Measurements from ENCODE around the gene ZNF583. TPM values are rescaled to one million over a fixed set of nuclear protein-coding genes. Genes with fewer than 3 reads are reported as not detected.

Gene ZNF583
- polyA plus RNA-seq, 3 donors from 2014 or later, result 7.3 to 14.1 (median 7.8) TPM

DNA sequence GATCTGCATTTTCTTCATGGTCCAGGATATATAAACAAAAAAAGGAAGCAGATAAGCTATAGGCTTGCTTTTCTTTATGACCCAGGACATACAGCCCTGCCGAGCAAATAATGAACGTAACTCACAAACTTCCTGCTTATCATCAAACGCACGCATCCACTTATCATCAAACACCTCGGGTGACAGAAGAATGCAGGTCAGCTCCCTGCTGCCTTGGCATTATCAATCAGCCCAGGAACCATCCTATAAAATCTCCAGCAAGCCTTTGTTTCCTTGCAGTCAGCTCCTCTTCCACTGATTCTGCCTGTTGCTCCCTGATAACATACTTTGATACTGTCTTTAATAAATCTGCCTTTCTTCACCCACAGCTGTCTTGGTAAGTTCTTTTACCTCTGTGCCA is 5.3 kb upstream of the ZNF583 start:
- no peak overlapping the region for H3K27ac Mint-ChIP-seq
- H3K4me1 Mint-ChIP-seq, result peaks cover 19 to 32% of the 10 kb centered on the region in 2 donors
- no peak for DNase-seq
- peaks cover 14 to 60% (median 24%) of the 10 kb centered on the region in 6 donors for H3K9me3 Mint-ChIP-seq
- no peak overlapping the region for H3K4me3 Mint-ChIP-seq
- H3K36me3 Mint-ChIP-seq, result peaks cover 33 to 40% (median 34%) of the 10 kb centered on the region in 3 donors
- peaks cover 2 to 8% (median 2%) of the 10 kb centered on the region in 3 donors for H3K27me3 Mint-ChIP-seq (ENCODE audit: low read depth in 3 of 3)

DNA sequence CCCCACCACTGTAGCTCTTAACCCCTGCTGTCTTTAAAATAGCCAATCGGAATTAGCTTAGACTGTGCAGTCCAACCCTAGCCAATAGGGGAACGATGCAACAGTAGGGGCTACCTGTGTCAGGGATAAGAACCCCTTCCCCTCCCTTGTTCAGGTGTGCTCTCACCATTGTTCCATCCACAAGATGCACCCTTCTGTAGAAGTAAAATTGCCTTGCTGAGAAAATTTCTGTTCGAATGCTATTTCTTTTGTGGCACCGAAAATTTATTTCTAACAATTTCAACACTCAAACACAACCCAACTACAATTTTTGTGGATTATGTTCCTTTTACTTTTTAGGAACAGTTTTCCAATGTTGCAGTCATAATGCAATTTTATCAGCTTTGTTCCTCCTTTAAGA is 3.6 kb upstream of the ZNF583 start:
- H3K9me3 Mint-ChIP-seq, result peaks cover 14 to 46% (median 22%) of the 10 kb centered on the region in 6 donors
- peaks cover 24 to 35% of the 10 kb centered on the region in 2 donors for H3K4me1 Mint-ChIP-seq
- H3K27ac Mint-ChIP-seq, result no peak overlapping the region
- H3K4me3 Mint-ChIP-seq, result no peak overlapping the region
- DNase-seq, result no peak
- peaks cover 43 to 48% (median 44%) of the 10 kb centered on the region in 3 donors for H3K36me3 Mint-ChIP-seq
- H3K27me3 Mint-ChIP-seq (ENCODE audit: low read depth in 3 of 3), result peaks cover 4 to 17% (median 6%) of the 10 kb centered on the region in 3 donors

DNA sequence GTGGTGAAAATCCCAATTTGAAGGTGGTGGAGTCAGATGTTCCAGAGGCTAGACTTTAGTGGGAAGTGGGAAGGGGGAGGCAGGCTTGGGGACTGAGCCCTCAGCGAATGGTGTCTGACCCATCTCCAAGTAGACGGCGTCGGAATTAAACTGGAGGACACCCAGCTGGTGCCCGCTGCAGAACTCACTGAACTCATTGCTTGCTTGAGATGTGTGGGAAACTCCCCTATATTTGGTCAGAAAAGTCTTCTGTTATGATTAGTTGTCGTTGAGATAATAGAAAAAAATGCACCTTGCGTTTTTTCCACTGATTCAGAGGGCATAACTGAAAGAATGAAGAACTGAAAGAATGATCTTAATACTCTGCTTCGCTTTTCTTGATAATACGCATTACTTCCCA is 871 bp upstream of the ZNF583 start:
- peak overlapping the region; percentile 85 to 99 (median 93) for H3K4me3 Mint-ChIP-seq
- DNase-seq, result no peak
- H3K27ac Mint-ChIP-seq, result peak overlapping the region; percentile 89 to 98 (median 94)
- peaks cover 58 to 60% (median 59%) of the 10 kb centered on the region in 3 donors for H3K36me3 Mint-ChIP-seq
- H3K27me3 Mint-ChIP-seq (ENCODE audit: low read depth in 3 of 3), result peaks cover 4 to 18% (median 6%) of the 10 kb centered on the region in 3 donors
- H3K4me1 Mint-ChIP-seq, result peaks cover 25 to 43% of the 10 kb centered on the region in 2 donors
- peaks cover 10 to 46% (median 30%) of the 10 kb centered on the region in 6 donors for H3K9me3 Mint-ChIP-seq

DNA sequence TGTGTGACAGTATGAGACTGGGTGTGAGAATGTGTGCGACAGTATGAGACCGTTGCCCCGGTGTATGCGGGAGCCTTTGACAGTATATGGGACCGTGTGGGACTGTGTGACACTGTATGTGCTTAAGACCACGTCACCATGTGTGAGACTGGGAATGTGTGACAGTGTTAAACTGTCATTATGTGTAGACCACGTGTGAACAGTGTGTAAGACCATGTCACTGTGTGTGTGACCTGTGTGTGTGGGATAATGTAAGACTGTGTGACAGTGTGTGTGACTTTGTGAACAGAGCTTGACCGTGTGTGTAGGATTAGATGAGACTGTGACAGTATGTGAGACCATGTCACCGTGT is 549 bp downstream of the ZNF583 start:
- peaks cover 4 to 17% (median 6%) of the 10 kb centered on the region in 3 donors for H3K27me3 Mint-ChIP-seq (ENCODE audit: low read depth in 3 of 3)
- H3K4me1 Mint-ChIP-seq, result peaks cover 25 to 43% of the 10 kb centered on the region in 2 donors
- peaks cover 10 to 44% (median 28%) of the 10 kb centered on the region in 6 donors for H3K9me3 Mint-ChIP-seq
- peak overlapping the region; percentile 85 to 99 (median 93) for H3K4me3 Mint-ChIP-seq
- peak in 2 of 3 donors; percentile 58 to 62 for DNase-seq
- H3K36me3 Mint-ChIP-seq, result peaks cover 56 to 59% (median 58%) of the 10 kb centered on the region in 3 donors
- peak overlapping the region; percentile 89 to 98 (median 94) for H3K27ac Mint-ChIP-seq

GRCh38 chr19:56405062-56405461 is 930 bp downstream of the ZNF583 start:
- peaks cover 60 to 62% (median 61%) of the 10 kb centered on the region in 3 donors for H3K36me3 Mint-ChIP-seq
- peaks cover 12 to 46% (median 29%) of the 10 kb centered on the region in 6 donors for H3K9me3 Mint-ChIP-seq
- peak; percentile 27 to 41 (median 38) for DNase-seq
- H3K27ac Mint-ChIP-seq, result peak overlapping the region; percentile 89 to 98 (median 94)
- peaks cover 4 to 17% (median 6%) of the 10 kb centered on the region in 3 donors for H3K27me3 Mint-ChIP-seq (ENCODE audit: low read depth in 3 of 3)
- H3K4me3 Mint-ChIP-seq, result peak overlapping the region; percentile 85 to 99 (median 93)
- H3K4me1 Mint-ChIP-seq, result peaks cover 25 to 43% of the 10 kb centered on the region in 2 donors

DNA sequence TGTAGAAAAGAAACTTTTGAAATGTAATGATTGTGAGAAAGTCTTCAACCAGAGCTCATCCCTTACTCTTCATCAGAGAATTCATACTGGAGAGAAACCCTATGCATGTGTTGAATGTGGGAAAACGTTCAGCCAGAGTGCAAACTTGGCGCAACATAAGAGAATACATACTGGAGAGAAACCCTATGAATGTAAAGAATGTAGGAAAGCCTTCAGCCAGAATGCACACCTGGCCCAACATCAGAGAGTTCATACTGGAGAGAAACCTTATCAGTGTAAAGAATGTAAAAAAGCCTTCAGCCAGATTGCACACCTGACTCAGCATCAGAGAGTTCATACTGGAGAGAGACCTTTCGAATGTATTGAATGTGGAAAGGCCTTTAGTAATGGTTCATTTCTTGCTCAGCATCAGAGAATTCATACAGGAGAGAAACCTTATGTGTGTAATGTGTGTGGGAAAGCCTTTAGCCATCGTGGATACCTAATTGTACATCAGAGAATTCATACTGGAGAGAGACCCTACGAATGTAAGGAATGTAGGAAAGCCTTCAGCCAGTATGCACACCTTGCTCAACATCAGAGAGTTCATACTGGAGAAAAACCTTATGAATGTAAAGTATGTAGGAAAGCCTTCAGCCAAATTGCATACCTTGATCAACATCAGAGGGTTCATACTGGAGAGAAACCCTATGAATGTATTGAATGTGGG is 19.3 kb downstream of the ZNF583 start:
- peaks cover 0 to 3% (median 0%) of the 10 kb centered on the region in 3 donors for H3K27me3 Mint-ChIP-seq (ENCODE audit: low read depth in 3 of 3)
- H3K9me3 Mint-ChIP-seq, result peaks cover 66 to 99% (median 97%) of the 10 kb centered on the region in 6 donors
- no peak overlapping the region for H3K4me3 Mint-ChIP-seq
- no peak for DNase-seq
- peaks cover 66 to 74% (median 67%) of the 10 kb centered on the region in 3 donors for H3K36me3 Mint-ChIP-seq
- H3K4me1 Mint-ChIP-seq, result no peaks in the 10 kb centered on the region
- no peak overlapping the region for H3K27ac Mint-ChIP-seq

DNA sequence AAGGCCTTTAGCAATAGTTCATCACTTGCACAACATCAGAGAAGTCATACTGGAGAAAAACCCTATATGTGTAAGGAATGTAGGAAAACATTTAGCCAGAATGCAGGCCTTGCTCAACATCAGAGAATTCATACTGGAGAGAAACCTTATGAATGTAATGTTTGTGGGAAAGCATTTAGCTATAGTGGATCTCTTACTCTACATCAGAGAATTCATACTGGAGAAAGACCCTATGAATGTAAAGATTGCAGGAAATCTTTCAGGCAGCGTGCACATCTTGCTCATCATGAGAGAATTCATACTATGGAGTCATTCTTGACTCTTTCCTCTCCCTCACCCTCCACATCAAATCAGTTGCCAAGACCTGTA is 19.8 kb downstream of the ZNF583 start:
- peaks cover 61 to 71% (median 62%) of the 10 kb centered on the region in 3 donors for H3K36me3 Mint-ChIP-seq
- H3K27ac Mint-ChIP-seq, result no peak overlapping the region
- no peak for DNase-seq
- H3K4me3 Mint-ChIP-seq, result no peak overlapping the region
- H3K9me3 Mint-ChIP-seq, result peaks cover 61 to 98% (median 94%) of the 10 kb centered on the region in 6 donors
- H3K4me1 Mint-ChIP-seq, result no peaks in the 10 kb centered on the region
- no peaks in the 10 kb centered on the region for H3K27me3 Mint-ChIP-seq (ENCODE audit: low read depth in 3 of 3)

GRCh38 chr19:56441206-56441792 is 37.2 kb downstream of the ZNF583 start:
- no peaks in the 10 kb centered on the region for H3K27me3 Mint-ChIP-seq (ENCODE audit: low read depth in 3 of 3)
- peaks cover 39 to 82% (median 74%) of the 10 kb centered on the region in 6 donors for H3K9me3 Mint-ChIP-seq
- no peak overlapping the region for H3K27ac Mint-ChIP-seq
- no peak for DNase-seq
- peaks cover 8 to 25% (median 20%) of the 10 kb centered on the region in 3 donors for H3K36me3 Mint-ChIP-seq
- H3K4me3 Mint-ChIP-seq, result no peak overlapping the region
- H3K4me1 Mint-ChIP-seq, result no peaks in the 10 kb centered on the region

GRCh38 chr19:56474308-56474707 is 70.2 kb downstream of the ZNF583 start:
- Mint-ChIP-seq H3K9me3 (peaks cover 36 to 73% (median 63%) of the 10 kb centered on the region in 6 donors), H3K27me3 (ENCODE audit: low read depth in 3 of 3) (peaks cover 13 to 27% (median 19%) of the 10 kb centered on the region in 3 donors), H3K4me1 (peaks cover 18 to 23% of the 10 kb centered on the region in 2 donors), H3K36me3 (peaks cover 4 to 30% (median 17%) of the 10 kb centered on the region in 3 donors), H3K27ac (no peak overlapping the region), H3K4me3 (no peak overlapping the region)
- DNase-seq, result no peak

GRCh38 chr19:56476093-56476492 is 72.0 kb downstream of the ZNF583 start:
- Mint-ChIP-seq H3K27ac (peak overlapping the region in 2 of 6 donors; percentile 96 to 97), H3K9me3 (peaks cover 37 to 82% (median 64%) of the 10 kb centered on the region in 6 donors), H3K4me3 (peak overlapping the region in 2 of 5 donors; percentile 12 to 87), H3K27me3 (ENCODE audit: low read depth in 3 of 3) (peaks cover 16 to 26% (median 19%) of the 10 kb centered on the region in 3 donors), H3K36me3 (peaks cover 4 to 30% (median 22%) of the 10 kb centered on the region in 3 donors), H3K4me1 (peaks cover 18 to 23% of the 10 kb centered on the region in 2 donors)
- no peak for DNase-seq

Other genes starting within 250 kb of the ZNF583 start
- gene GALP, start 228.3 kb upstream of the ZNF583 start, polyA plus RNA-seq, result not detected
- not detected for gene ZSCAN5B, start 206.5 kb upstream of the ZNF583 start, polyA plus RNA-seq
- gene ZSCAN5C, start 202.1 kb upstream of the ZNF583 start, polyA plus RNA-seq, result not detected
- gene EDDM13, start 131.6 kb upstream of the ZNF583 start, polyA plus RNA-seq, result 1 to 10 TPM; 4.5 to 7.7 (median 4.9) TPM
- 10 to 100 TPM in 1 of 3 donors, 1 to 10 TPM in 2; 4.3 to 11.4 (median 7.7) TPM for gene ZSCAN5A, start 89.5 kb upstream of the ZNF583 start, polyA plus RNA-seq
- gene ZNF582, start 10.8 kb upstream of the ZNF583 start, polyA plus RNA-seq, result 1 to 10 TPM; 5.2 to 8.7 (median 8.2) TPM
- gene ZNF667, start 73.0 kb downstream of the ZNF583 start, polyA plus RNA-seq, result 1 to 10 TPM in 1 of 3 donors, under 1 TPM in 2; 0.21 to 1.6 (median 0.32) TPM
- under 1 TPM in 2 of 3 donors, not detected in 1; 0.28 to 0.40 TPM for gene ZNF471, start 103.5 kb downstream of the ZNF583 start, polyA plus RNA-seq
- gene ZFP28, start 134.6 kb downstream of the ZNF583 start, polyA plus RNA-seq, result 1 to 10 TPM; 2.4 to 5.3 (median 5.2) TPM
- 1 to 10 TPM in 2 of 3 donors, not detected in 1; 1.7 to 2.9 TPM for gene ZNF470, start 163.1 kb downstream of the ZNF583 start, polyA plus RNA-seq
- gene ZNF71, start 191.0 kb downstream of the ZNF583 start, polyA plus RNA-seq, result 10 to 100 TPM in 2 of 3 donors, 1 to 10 TPM in 1; 8.0 to 12.3 (median 12.3) TPM
- gene SMIM17, start 238.8 kb downstream of the ZNF583 start, polyA plus RNA-seq, result not detected

Data from immature natural killer cell (primary cell).